Central memory CD8-positive, alpha-beta T cell (primary cell): Measurements from ENCODE around the gene TIMM17A.

Experiments
- ATAC-seq: fragments of 150-1000 bp; cut with Tn5 transposase; replicated peaks from 2 replicates; pipeline ENCODE4 v1.10.0; 2022; ENCODE audit warnings: mild to moderate bottlenecking, moderate FRiP score, moderate number of reproducible peaks; ENCODE audit not compliant: poor library complexity, severe bottlenecking; ENCODE audit errors: extremely low read depth
- DNase-seq, 2 donors: peaks; one replicate each; pipeline ENCODE4 v3.0.0; 2021; ENCODE audit warnings: low spot score in 2 of 2
- H3K27ac Mint-ChIP-seq: one replicate; pipeline ENCODE4 v1.8.0; 2022; ENCODE audit warnings: low read depth, mild to moderate bottlenecking, moderate library complexity, mixed read lengths
- H3K27me3 Mint-ChIP-seq: one replicate; pipeline ENCODE4 v1.8.0; 2022; ENCODE audit warnings: mixed read lengths
- H3K36me3 Mint-ChIP-seq: one replicate; pipeline ENCODE4 v1.8.0; 2022; ENCODE audit warnings: mild to moderate bottlenecking, moderate library complexity, mixed read lengths; ENCODE audit not compliant: insufficient read depth
- H3K4me1 Mint-ChIP-seq: one replicate; pipeline ENCODE4 v1.8.0; 2022; ENCODE audit warnings: mixed read lengths
- H3K4me3 Mint-ChIP-seq: one replicate; pipeline ENCODE4 v1.8.0; 2022; ENCODE audit warnings: mild to moderate bottlenecking, moderate library complexity, mixed read lengths
- H3K9me3 Mint-ChIP-seq: one replicate; pipeline ENCODE4 v1.8.0; 2022; ENCODE audit warnings: mixed read lengths

Gene TIMM17A

DNA sequence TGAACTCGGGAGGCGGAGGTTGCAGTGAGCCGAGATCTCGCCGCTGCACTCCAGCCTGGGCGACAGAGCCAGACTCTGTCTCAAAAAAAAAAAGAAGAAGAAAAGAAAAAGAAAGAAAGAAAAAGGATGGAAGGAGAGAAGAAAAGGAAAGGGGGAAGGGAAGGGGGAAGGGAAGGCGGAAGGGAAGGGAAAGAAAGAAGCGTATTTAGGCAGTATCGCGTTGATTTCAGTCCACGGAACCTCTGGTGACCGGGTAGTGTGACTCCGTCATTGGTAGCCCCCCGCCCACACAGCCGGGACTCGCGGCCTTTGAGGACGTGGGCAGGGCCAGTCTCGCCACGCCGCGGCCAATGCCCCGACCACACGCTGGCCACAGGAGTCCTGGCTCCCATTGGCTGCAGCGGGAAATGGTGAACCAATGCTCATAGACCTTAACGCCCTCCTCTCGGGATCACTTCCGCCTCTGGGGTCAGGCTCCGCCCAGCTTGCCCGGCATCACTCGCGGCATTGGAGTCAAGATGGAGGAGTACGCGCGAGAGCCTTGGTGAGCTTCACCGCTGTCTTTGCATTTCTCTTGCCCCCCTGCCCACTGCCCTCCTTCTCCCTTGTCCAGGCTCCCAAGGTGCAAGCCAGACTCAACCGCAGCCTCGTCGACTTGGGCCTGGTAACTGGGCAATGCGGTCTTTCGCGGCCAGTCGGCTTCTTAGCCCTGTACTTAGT lies at the start of gene TIMM17A:
TSS of gene TIMM17A (plus strand) at position 495 of the 720 bp plus-strand sequence. CDS start at position 519, 24 bp downstream.
- Mint-ChIP-seq H3K27ac (peak within 1 kb of the TSS; percentile 100), H3K36me3 (peaks cover 41% of the 10 kb centered on the region), H3K9me3 (no peaks in the 10 kb centered on the region), H3K4me3 (peak within 1 kb of the TSS; percentile 88), H3K4me1 (peaks cover 15% of the 10 kb centered on the region), H3K27me3 (no peaks in the 10 kb centered on the region)
- peak; percentile 86 to 88 for DNase-seq
- peak; percentile 99 for ATAC-seq

DNA sequence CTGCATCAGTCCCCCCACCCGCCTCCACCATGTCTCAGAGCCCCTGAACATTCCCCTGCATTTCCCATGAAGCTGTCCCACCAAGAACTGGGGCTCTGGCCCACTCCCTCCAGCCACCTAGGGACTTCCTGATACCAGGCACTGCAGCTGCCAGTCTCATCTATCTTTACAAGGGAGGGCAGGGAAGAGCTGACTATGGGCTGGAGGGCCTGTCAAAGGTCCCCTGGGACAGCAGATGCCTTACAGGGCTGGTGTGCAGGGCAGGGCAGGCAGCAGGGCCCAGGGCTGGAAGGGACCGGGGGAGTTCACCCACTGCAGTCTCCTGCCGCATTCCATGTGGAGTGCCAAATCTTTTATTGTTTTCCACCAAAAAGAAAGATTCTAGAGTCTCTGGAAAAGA lies 49.0 kb upstream of the TIMM17A start:
- DNase-seq (no peak), ATAC-seq (no peak)
- no peaks in the 10 kb centered on the region for H3K36me3 Mint-ChIP-seq
- peaks cover 25% of the 10 kb centered on the region for H3K27me3 Mint-ChIP-seq
- H3K9me3 Mint-ChIP-seq = no peaks in the 10 kb centered on the region
- no peaks in the 10 kb centered on the region for H3K4me1 Mint-ChIP-seq
- no peak overlapping the region for H3K27ac Mint-ChIP-seq
- H3K4me3 Mint-ChIP-seq = no peak overlapping the region

DNA sequence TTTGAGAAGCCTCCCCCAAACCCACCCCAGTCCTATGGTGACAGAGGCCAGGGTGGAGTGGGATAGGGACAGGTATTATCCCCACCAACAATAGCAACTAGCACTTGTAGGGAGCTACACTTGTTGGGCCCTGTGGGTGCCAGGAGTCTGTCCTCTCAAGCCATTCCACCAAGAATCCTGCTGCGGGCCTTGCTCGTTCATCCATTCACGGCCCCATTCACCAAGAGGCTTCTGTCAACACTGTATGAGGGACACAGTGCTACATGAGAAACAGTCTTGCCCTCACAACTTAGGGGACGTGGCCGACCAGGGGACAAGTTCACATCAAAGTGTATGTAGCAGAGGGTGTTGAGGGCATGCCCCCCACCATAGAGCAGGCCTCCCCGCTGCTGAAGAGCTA lies 47.7 kb upstream of the TIMM17A start:
- Mint-ChIP-seq H3K27ac (no peak overlapping the region), H3K4me3 (no peak overlapping the region), H3K9me3 (no peaks in the 10 kb centered on the region), H3K36me3 (no peaks in the 10 kb centered on the region), H3K4me1 (no peaks in the 10 kb centered on the region), H3K27me3 (peaks cover 25% of the 10 kb centered on the region)
- ATAC-seq = no peak
- DNase-seq = no peak

DNA sequence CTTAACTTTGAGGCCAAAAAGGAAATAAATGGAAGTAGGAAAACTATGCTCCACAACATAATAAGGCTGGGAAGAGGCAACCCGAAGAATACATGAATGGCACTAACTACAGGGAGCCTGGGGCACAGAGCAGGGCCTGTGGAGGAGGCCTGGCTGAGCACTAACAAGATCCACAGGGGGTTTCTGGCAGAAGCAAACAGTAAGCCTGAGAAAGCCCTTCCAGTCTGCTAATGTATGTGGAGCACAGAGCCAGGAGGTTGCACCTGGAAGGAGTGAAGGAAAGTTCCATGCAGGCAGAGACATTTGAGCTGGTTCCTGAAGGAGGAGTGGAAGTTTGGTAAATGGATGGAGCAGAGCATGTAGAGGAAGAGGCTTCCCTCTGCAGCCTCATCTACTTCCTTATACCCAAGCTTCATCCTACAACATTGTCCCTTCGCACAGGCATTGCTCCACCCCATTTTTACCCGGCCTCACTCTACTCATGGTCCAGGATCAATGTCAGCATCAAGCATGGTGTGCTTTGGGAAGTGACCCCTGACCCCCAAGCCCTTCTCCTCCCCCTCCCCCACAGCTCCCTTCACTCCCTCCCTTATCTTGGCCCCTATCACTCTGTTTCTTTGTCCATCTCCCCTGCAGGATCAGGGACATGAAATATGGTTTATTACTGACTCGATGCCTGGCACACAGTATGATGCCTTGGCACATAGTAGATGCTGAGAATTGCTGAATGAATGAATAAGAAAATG lies 43.3 kb upstream of the TIMM17A start:
- Mint-ChIP-seq H3K27ac (no peak overlapping the region), H3K4me3 (no peak overlapping the region), H3K36me3 (no peaks in the 10 kb centered on the region), H3K9me3 (no peaks in the 10 kb centered on the region), H3K4me1 (peaks cover 7% of the 10 kb centered on the region), H3K27me3 (peaks cover 47% of the 10 kb centered on the region)
- no peak for DNase-seq
- ATAC-seq = no peak

DNA sequence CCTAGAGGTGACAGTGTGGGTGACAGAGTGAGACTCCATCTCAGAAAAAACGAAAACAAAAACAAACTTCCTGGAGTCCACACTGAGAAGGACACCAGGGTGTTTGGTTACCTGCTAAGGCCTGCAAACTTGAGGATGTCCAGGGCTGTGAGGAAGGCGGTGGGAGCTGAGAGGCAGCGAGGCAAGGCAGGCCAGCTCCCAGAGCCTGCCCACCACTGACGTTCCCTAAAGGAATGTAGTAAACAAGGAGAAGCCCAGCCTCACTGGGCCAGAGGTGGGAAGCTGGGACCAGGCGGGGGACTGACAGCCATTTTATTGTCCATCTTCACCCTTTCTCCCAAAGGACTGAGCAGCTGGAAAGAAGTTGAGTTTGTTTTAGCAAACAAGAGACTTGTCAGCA lies 42.5 kb upstream of the TIMM17A start:
- Mint-ChIP-seq H3K27me3 (peaks cover 47% of the 10 kb centered on the region), H3K4me3 (no peak overlapping the region), H3K4me1 (peaks cover 7% of the 10 kb centered on the region), H3K36me3 (no peaks in the 10 kb centered on the region), H3K27ac (no peak overlapping the region), H3K9me3 (no peaks in the 10 kb centered on the region)
- ATAC-seq (no peak), DNase-seq (no peak)

DNA sequence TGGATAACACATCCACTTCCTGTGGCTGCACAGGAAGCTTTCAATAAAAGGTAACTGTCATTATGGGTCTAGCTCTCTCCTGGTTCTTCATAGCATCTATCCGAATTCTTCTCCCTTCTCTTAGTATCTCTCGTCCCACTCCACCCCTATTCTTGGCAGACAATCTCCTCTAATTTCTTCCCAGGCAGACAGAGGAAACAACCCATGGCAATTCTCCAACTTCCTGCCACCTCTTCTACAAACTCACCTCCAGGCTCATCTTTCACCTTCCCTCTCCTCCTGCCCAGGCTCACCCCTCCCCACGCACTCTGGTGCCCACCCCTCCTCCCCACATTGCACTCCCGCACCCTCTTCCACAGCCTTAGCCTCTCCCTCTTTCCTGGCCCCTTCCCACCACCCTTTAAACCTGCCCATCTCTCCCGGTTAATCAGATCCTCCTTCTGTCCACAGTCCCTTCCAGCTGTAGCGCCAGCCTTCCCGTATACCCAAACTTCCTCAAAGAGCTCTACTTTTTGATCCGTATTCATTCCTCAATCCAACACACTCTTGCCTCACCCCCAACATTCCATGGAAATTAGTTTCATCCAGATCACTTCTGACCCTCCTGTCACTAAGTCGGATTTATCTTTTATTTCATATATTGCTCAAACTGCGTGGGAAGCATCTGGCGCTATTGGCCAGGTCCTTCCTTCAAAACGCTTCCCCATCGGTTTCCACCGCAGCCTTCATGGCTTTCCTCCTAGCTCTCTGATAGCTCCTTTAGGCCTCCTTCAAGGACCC lies 40.7 kb upstream of the TIMM17A start:
- Mint-ChIP-seq H3K27ac (no peak overlapping the region), H3K36me3 (no peaks in the 10 kb centered on the region), H3K27me3 (peaks cover 47% of the 10 kb centered on the region), H3K4me3 (no peak overlapping the region), H3K9me3 (no peaks in the 10 kb centered on the region), H3K4me1 (peaks cover 7% of the 10 kb centered on the region)
- DNase-seq (no peak), ATAC-seq (no peak)

DNA sequence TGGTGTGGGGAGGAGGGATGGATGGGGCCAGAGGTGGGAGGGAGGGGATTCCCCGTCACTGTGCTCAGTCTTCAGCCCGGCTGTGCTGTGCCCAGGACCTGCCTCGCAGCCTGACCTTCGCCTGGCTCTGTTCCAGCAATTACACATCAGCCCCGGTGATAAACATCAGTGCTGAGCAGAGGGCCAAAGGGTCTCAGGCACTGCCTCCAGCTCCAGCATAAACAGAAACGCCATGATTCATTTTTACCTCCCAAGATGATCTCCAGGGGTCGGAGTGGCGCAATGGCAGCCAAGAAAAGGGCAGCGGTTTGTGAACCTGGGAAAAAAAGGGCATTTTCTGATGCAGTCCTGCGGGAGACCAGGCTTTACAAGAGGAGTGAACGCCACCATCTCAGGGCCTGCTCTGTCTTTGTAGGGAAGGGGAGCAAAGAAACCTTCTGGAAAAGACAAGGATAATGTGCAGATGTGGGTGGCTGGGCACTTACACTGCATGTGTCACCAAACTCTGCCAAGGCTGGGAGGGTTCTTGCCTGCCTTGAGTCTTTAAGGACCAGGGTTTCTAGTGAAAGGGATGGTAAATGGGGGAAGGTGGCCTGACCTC lies 38.6 kb upstream of the TIMM17A start:
- no peak for DNase-seq
- Mint-ChIP-seq H3K4me3 (no peak overlapping the region), H3K27ac (no peak overlapping the region), H3K27me3 (peaks cover 47% of the 10 kb centered on the region), H3K4me1 (peaks cover 7% of the 10 kb centered on the region), H3K36me3 (no peaks in the 10 kb centered on the region), H3K9me3 (no peaks in the 10 kb centered on the region)
- no peak for ATAC-seq

DNA sequence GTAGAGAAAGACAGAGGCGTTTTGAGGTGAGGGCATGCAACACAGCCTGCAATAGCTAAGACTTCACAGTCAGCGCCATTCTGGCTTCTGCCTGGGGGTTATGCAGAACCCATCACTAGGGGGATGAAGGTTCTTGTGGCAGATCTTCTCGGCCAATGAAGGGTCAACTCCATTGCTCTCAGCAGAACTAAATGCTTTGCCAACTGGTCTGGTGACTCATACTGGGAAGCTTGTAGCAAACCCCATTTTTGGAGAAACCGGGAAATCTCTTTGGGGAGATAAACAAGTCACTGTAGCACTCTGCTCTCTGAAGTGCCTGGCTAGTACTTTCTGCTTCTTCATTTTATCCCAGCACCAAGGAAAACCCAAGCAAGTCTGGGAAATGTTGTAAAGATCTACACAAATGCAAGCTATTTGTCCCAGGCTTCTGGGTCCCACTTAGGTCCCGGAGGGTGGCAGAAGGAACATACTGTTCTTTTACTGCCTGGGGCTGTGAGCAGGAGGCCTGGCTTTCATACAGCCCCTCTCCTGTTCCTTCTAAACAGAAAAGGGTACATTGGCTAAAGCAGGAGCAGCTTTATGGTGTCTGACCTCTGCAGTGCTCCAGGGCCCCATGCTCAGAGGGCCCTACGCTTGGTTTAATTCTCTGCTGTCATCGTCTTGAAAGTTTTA lies 37.8 kb upstream of the TIMM17A start:
- H3K27ac Mint-ChIP-seq = no peak overlapping the region
- peaks cover 7% of the 10 kb centered on the region for H3K4me1 Mint-ChIP-seq
- H3K4me3 Mint-ChIP-seq = no peak overlapping the region
- ATAC-seq (no peak), DNase-seq (no peak)
- H3K36me3 Mint-ChIP-seq = no peaks in the 10 kb centered on the region
- peaks cover 47% of the 10 kb centered on the region for H3K27me3 Mint-ChIP-seq
- H3K9me3 Mint-ChIP-seq = no peaks in the 10 kb centered on the region

DNA sequence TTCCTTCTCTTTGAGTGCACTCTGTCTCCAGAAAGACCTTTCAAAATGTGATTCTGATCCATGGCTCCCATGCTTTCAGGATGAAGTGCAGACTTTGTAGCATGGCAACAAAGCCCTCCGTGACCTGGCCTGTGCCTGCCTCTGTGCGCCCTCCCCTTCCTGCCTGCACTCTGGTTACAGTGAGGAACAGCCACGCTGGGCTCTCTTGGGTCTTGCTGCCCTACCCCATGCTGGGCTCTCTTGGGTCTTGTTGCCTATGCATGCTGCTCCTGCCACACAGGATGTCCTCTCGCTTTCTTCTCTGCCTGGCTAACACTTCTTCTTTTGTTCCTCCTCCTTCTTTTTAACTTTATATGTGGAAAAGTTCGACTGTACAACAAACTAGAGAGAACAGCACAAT lies 37.0 kb upstream of the TIMM17A start:
- Mint-ChIP-seq H3K27ac (no peak overlapping the region), H3K27me3 (peaks cover 49% of the 10 kb centered on the region), H3K9me3 (no peaks in the 10 kb centered on the region), H3K4me1 (peaks cover 7% of the 10 kb centered on the region), H3K36me3 (no peaks in the 10 kb centered on the region), H3K4me3 (no peak overlapping the region)
- DNase-seq (no peak), ATAC-seq (no peak)

DNA sequence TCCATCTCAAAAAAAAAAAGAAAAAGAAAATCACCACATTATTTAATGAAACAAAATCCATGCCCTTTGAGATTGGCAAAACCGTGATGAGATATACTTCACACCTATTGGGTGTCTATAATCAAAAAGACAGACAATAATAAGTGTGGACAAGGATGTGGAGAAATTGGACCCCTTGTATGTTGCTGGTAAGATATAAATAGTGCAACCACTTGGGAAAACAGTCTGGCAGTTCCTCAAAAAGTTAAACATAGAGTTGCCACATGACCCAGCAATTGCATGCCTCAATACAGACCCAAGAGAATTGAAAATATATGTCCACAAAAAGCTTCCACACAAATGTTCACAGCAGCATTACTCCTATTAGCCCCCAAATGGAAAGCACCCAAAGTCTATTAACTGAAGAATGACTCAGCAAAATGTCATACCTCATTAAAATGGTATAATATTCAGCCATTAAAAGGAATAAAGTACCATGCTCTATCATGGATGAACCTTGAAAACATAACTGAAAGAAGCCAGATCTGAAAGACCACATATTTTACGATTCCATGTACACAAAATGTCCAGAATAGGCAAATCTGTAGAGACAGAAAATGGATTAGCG lies 33.2 kb upstream of the TIMM17A start:
- ATAC-seq = no peak
- Mint-ChIP-seq H3K27ac (no peak overlapping the region), H3K4me3 (no peak overlapping the region)

DNA sequence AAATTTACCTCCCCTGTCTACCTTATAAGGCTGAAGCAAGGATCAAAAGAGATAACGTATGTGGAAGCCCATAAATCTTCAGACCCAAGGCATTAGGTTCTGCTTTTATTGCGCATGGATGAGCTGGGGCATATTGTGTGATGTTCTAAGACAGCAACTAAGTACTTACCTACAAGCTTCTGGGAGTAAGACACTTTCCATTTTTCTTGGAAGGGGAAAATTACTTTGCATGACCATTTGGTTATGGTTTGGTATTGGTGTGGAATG lies 30.1 kb upstream of the TIMM17A start:
- DNase-seq = no peak
- no peak for ATAC-seq
- H3K4me1 Mint-ChIP-seq = no peaks in the 10 kb centered on the region
- H3K4me3 Mint-ChIP-seq = no peak overlapping the region
- H3K36me3 Mint-ChIP-seq = no peaks in the 10 kb centered on the region
- no peaks in the 10 kb centered on the region for H3K9me3 Mint-ChIP-seq
- H3K27ac Mint-ChIP-seq = no peak overlapping the region
- H3K27me3 Mint-ChIP-seq = peaks cover 23% of the 10 kb centered on the region

More for the DNA sequence above, 33.2 kb upstream of the TIMM17A start:
- no peaks in the 10 kb centered on the region for H3K9me3 Mint-ChIP-seq
- peaks cover 36% of the 10 kb centered on the region for H3K27me3 Mint-ChIP-seq
- H3K36me3 Mint-ChIP-seq = no peaks in the 10 kb centered on the region
- DNase-seq = no peak
- H3K4me1 Mint-ChIP-seq = no peaks in the 10 kb centered on the region
